GM18867 (cell line): ENCODE results near the gene NHSL1.

Source experiments
- ATAC-seq: cut with Tn5 transposase; IDR thresholded peaks from one replicate; pipeline ENCODE4 v1.9.1; 2021; ENCODE audit warnings: mild to moderate bottlenecking, moderate library complexity; ENCODE audit not compliant: unreplicated experiment

The NHSL1 gene

GRCh38 chr6:138406443-138406842, 92.9 kb downstream of the NHSL1 start:
- ATAC-seq: no peak

GRCh38 chr6:138405816-138406413, 93.4 kb downstream of the NHSL1 start:
- no peak for ATAC-seq

- no peak for ATAC-seq
These were observed 94.5 kb downstream of the NHSL1 start for GRCh38 chr6:138404666-138405337.

GRCh38 chr6:138403801-138404665, 95.3 kb downstream of the NHSL1 start, which contains the start of gene HEBP2:
TSS of gene HEBP2 (plus strand) at chr6:138404223. CDS start at chr6:138404496, 273 bp downstream.
- ATAC-seq: peak; percentile 83

GRCh38 chr6:138403324-138403800, 95.9 kb downstream of the NHSL1 start:
- ATAC-seq: peak; percentile 5

GRCh38 chr6:138402838-138403187, 96.5 kb downstream of the NHSL1 start:
- ATAC-seq: no peak

- ATAC-seq: no peak
These were observed 97.1 kb downstream of the NHSL1 start for GRCh38 chr6:138401960-138402837.

GRCh38 chr6:138400326-138400725, 99.0 kb downstream of the NHSL1 start:
- ATAC-seq: no peak

- ATAC-seq: no peak
These were observed 101.9 kb downstream of the NHSL1 start for GRCh38 chr6:138397128-138398122.

- no peak for ATAC-seq
These were observed 102.6 kb downstream of the NHSL1 start for GRCh38 chr6:138396709-138397108.

GRCh38 chr6:138393871-138394783, 105.2 kb downstream of the NHSL1 start:
- no peak for ATAC-seq

- no peak for ATAC-seq
These were observed 109.7 kb downstream of the NHSL1 start for GRCh38 chr6:138389551-138389950.

GRCh38 chr6:138387577-138388368, 111.5 kb downstream of the NHSL1 start:
- ATAC-seq: no peak

- no peak for ATAC-seq
These were observed 112.4 kb downstream of the NHSL1 start for GRCh38 chr6:138386897-138387296.

- ATAC-seq: no peak
These were observed 115.5 kb downstream of the NHSL1 start for GRCh38 chr6:138383776-138384175.

GRCh38 chr6:138382498-138383265, 116.6 kb downstream of the NHSL1 start:
- ATAC-seq: no peak

- no peak for ATAC-seq
These were observed 120.8 kb downstream of the NHSL1 start for GRCh38 chr6:138378463-138378862.
